PC-3 (cell line): Measurements from ENCODE around the gene DGLUCY.

Experiments
- CTCF ChIP-seq: fragments of 300-600 bp; sonication (generic); conservative IDR thresholded peaks from 2 replicates; pipeline ENCODE4 v1.5.1; 2017; ENCODE audit warnings: antibody characterized with exemption, low read depth, mild to moderate bottlenecking, low read length
- EZH2phosphoT487 ChIP-seq: fragments of 300-600 bp; sonication (generic); IDR thresholded peaks from 2 replicates; pipeline ENCODE4 v1.6.1; 2018; ENCODE audit warnings: mild to moderate bottlenecking, antibody characterized with exemption, low read length, borderline replicate concordance

GRCh38 chr14:91098591-91098990 is 15.3 kb upstream of the DGLUCY start:
- no peak for TF ChIP-seq EZH2phosphoT487
- no peak for TF ChIP-seq CTCF
